Posterior vena cava (tissue), 2 donors: ENCODE data around the gene EFNB2. TPM values are rescaled to one million over a fixed set of nuclear protein-coding genes. Genes with fewer than 3 reads are reported as not detected.

Experiments used
- DNase-seq: peaks from one replicate; pipeline ENCODE4 v3.0.0-alpha.2; 2020; ENCODE audit warnings: low spot score
- intact Hi-C, 2 donors: fragments of 100-400 bp; cut with DNase I; formaldehyde crosslinking; loops; one replicate each; pipeline versions ENCODE4 v1.14.1 to v1.14.2; 2022 to 2023
- long read RNA-seq, 2 donors: library from polyadenylated mRNA; unstranded; transcript quantifications; one replicate each; pipeline ENCODE4 v2.0.0, GENCODE V29; 2020 to 2021
- total RNA-seq, 2 donors: library from RNA; stranded (reverse); fragmentation: NEBNext Ultra II Directional; extraction: Animal tissue kit (Norgen Biotek cat#: 25700); gene quantifications; one replicate each; pipeline ENCODE4 v1.2.1, GENCODE V29; 2021
- donor health status: DM: yes; HTN: yes; CAD: no.
- donor health status: DM: yes; HTN: yes; CAD: no.

Gene EFNB2
- 10 to 100 TPM; 15.5 to 18.2 TPM for total RNA-seq
- long read RNA-seq, donor 1, full-length matches to known transcripts: 12 of 22 reads
- long read RNA-seq, donor 1, partial matches to known transcripts: 0 of 22 reads
- long read RNA-seq, donor 1, other reads (novel, unspliced or antisense): 10 of 22 reads
- long read RNA-seq, donor 2, full-length matches to known transcripts: 1 of 9 reads
- long read RNA-seq, donor 2, partial matches to known transcripts: 4 of 9 reads
- long read RNA-seq, donor 2, other reads (novel, unspliced or antisense): 4 of 9 reads

DNA sequence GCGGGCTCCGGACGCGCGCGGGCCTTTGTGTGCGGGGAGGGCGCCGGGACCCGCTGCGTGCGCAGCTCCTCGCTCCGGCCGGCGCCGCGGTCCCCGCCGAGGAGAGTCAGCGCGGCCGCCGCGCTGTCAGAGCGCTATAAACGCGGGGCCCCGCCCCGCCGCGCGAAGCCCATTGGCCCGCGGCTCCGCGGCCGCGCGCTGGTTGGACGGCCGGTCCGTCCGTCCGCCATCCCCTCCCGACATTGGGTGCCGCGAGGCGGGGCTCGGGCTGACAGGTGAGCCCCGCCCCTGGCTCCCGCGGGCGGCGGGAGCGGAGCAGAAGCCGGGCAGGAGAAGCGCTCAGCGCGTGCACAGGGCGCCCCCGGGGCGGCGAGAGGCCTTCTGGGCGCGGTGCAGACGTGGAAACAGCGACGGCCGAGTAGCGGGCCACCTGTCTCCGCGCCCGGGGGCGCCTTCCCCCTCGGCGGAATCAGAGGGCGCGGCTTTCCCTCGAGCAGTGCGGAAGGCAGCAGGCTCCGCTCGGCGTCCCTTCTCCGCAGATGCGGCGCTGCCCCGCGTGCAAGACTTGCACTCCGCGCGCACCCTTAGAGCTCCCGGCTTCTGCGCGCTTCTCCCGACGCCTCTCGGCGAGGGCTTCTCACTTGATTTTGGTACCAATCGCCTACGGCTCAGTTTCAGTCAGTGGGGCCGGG is at the start of gene EFNB2:
EFNB2 (minus strand) TSS at position 111 of the 692 bp plus-strand sequence. CDS start 698 bp downstream, outside the sequence.
- DNase-seq: peak; percentile 95
- intact Hi-C loops: no loop called here

DNA sequence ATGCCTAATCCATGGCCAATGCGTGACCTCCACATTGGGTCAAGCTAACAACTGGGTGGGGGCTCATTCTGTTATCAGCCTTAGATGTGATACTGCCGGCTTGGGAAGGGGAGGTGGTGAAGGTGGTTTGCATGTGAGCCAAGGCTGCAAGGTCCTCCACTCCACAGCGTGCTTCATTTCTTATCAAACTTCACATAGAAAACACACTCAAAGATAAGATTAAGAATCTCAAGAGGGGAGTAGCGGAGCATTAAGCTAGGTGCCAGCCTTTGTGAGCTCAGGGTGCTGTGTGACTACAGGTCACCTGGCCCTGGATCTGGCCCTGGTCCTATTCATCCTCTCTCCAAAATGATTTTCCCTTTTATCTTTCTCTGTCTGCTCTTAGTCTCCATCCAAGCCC is 45.8 kb upstream of the EFNB2 start:
- intact Hi-C loops: no loop called here
- DNase-seq: no peak

DNA sequence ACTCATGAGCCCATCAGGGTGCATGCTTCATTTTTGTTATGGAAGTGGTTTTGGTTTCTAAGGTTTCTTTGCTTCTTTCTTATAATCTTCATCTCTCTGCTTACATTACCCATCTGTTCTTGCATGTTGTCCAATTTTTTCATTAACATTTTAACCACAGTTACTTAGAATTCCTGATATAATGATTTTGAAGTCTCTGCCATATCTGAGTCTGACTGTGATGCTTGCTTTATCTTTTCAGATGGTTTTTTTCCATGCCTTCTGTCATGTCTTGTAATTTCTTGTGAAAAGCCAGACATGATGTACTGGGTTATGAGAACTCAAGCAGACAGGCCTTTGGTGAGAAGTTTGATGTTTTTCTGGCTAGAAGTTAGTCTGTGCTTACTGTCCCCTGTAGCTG is 40.4 kb upstream of the EFNB2 start:
- DNase-seq: no peak
- intact Hi-C loops: no loop called here

DNA sequence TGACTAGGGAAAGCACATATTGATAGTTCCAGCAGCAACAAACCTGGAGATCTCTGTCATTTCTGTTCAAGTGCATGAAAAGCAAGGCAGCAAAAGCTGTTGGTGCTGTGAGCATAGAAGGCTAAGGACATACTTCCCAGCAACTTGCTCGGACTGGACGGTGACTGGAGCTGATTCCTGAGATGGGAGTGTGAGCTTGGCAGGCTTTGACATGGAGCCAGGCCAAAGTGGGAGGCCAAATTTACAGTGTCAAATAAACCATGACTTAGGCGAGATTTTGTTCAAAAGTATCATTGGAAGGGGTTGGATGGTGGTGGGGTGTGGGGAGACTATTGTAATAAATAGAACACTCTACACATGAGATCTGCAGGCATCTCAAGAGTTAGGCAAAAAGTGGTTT is 38.4 kb upstream of the EFNB2 start:
- intact Hi-C loops: no loop called here
- DNase-seq: peak; percentile 85

DNA sequence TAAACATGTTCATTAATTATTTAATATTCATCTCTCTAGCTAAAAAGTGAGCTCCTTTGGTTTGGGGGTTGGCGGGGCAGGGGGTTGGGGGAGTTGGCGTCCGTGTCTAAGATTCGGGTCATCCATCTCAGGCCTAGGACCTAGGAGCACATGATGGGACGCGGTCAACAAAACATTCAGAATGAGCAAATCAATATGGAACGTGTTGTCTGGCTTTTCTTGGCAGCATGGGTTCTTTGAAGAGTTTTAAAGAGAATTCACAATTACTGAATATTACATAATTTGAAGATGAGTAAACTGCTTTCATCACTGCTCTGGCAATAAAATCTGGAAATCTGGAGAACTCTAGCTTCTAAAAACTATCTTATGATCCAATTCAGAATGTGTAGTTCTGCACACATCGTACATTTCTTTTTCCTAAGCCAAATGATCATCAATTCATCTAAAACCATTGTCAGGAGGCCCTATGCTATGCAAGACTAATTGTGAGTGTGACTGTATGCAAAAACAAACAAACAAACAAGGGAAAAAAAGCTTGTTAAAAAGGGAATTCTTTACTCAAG is 37.9 kb upstream of the EFNB2 start:
- no peak for DNase-seq
- intact Hi-C loops: no loop called here

- DNase-seq: peak; percentile 92
- intact Hi-C loops: no loop called here
Measured at GRCh38 chr13:106570299-106570852, 34.9 kb upstream of the EFNB2 start.

DNA sequence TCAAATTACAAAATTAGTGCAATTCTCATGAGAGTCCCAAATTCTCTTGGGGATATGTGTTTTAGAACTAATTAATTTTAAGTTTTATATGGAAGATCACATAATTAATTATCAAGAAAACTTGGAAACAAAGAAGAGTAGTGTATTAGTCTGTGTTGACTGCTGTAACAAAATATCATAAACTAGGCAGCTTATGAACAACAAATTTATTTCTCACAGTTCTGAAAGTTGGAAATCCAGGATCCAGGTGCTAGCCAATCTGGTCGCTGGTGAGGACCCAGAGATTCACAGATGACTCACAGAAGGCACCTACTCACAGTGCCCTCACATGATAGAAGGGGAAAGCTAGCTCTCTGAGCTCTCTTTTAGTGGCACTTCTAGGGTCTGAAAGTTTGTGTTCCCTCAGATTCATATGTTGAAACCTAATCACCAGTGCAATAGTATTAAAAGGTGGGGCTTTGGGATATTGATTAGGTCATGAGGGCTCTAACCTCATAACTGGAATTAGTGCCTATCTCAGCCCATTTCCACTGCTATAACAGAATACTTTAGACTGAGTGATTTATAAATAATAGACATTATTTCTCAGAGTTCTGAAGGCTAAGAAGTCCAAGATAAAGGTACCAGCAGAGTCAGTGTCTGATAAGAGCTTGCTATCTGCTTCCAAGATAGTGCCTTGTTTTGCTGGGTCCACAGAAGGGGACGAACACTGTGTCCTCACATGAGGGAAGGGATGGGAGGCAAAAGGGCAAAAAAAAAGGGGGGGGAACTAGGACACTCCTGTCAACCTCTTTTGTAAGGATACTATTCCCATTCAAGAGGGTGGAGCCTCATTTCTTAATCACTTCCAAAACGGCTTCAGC is 34.0 kb upstream of the EFNB2 start:
- no peak for DNase-seq
- intact Hi-C loops: no loop called here

GRCh38 chr13:106568299-106569003 is 33.0 kb upstream of the EFNB2 start:
- no peak for DNase-seq
- intact Hi-C loops: no loop called here

DNA sequence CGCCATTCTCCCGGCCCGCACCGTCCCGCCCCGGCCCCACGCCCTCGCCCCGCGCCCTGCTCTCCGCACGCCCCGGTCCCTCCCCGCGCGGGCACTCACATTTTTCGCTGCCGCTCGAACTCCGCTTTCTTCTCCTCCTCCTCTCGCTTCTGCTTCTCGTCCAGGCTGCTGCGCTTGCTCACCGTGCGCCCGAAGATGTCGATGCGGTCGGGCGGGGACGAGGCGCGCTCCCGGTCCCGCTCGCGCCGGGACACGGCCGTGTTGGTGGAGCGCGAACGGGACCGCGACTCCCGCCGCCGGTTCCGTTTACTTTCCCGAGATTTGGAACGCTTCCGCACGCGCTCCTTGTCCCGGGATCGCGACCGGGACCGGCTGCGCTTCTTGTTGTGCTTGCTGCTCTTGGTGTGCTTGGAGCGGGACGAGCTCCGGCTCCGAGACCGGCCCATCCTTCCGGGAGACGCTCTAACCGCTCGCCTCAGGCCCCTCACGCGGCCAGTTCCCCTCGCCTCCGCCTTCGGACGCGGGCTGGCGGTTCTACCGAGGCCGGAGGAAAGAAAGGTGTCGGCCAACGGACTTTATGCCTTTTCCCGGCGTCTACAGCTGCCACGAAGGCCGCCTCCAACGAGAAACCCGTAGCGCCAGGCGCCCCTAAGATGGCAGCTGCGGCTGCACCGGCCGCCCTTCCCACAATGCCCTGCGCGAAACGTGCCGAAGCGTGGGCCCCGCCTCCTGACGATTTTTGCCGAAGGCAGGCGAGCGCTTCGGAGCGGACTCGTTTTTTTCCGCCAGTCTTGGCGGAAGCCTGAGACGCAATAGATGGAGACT is 32.2 kb upstream of the EFNB2 start, which contains the start of gene ARGLU1:
ARGLU1 (minus strand) TSS at position 664 of the 825 bp plus-strand sequence; CDS start at position 446, 218 bp downstream.
- DNase-seq: peak; percentile 99
- intact Hi-C loops: no loop called here

GRCh38 chr13:106566641-106567473 is 31.4 kb upstream of the EFNB2 start:
- intact Hi-C loops: no loop called here
- peak; percentile 87 for DNase-seq

DNA sequence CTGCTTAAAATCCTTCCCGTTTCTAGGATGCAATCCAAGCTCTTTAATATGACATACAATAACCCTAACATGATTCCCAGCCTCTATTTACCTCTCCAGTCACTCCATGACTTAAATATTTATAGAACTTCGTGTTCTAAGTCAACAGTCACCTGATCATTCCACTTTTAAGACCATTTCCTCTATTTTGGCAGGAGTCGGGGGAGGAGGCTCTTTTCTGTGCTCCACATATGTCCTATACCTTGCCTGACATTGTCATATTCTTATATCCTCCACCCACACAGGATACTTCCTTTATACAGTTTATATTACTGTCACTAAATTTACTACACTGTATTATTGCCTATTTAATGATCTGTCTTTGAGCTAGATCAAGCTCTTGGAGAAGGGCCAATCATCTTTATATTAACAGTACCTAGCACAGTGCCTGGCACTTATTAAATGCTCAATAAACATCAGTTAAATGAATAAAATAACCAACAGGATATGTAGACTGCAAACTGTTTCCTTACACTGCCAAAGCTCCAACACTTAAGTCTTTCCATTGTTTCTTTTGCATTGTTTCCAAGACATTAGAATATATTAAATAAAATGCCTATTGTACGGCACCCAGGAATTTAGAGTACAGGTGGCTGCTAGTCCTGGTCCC is 29.8 kb upstream of the EFNB2 start:
- intact Hi-C loops: no loop called here
- DNase-seq: no peak

DNA sequence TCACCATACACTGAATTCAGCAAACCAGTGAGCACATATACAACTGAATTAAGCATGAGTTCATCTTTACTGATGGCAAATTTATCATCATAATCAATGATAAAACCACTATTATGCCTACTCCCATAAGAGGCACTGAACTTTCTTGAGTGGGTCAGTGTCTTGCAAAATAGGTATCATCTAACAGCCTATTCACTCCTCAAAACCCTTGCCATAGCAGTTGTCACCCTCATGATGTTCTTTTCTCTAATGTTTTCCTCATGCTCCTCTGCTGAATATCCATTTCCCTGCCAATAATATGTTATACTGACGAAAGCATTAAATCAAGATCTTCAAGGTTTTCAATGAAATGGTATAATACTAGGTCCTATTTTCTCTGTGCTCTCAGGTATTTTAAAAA is 26.8 kb upstream of the EFNB2 start:
- intact Hi-C loops: no loop called here
- no peak for DNase-seq

GRCh38 chr13:106561551-106562170 is 26.2 kb upstream of the EFNB2 start:
- intact Hi-C loops: no loop called here
- DNase-seq: peak; percentile 67

DNA sequence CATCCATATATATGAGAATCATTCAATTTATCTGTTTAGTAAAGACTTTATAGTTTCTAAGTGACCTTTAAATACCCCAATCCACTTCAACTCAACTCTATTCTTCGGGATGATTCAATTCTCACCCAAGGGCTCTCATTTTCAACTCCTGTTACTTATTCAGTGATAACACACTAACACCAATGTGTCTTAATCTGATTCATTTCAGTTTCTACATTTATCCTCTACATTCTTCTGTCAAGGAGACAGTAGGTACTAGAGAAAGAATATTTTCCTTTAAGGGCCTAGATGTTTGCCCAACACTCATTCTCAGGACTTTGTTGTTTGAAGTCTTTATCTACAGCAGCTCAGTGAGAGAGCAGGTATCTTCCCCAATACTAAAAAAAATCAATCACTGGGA is 25.4 kb upstream of the EFNB2 start:
- no peak for DNase-seq
- intact Hi-C loops: no loop called here

- no peak for DNase-seq
- intact Hi-C loops: no loop called here
Measured at GRCh38 chr13:106558527-106558926, 23.1 kb upstream of the EFNB2 start.

DNA sequence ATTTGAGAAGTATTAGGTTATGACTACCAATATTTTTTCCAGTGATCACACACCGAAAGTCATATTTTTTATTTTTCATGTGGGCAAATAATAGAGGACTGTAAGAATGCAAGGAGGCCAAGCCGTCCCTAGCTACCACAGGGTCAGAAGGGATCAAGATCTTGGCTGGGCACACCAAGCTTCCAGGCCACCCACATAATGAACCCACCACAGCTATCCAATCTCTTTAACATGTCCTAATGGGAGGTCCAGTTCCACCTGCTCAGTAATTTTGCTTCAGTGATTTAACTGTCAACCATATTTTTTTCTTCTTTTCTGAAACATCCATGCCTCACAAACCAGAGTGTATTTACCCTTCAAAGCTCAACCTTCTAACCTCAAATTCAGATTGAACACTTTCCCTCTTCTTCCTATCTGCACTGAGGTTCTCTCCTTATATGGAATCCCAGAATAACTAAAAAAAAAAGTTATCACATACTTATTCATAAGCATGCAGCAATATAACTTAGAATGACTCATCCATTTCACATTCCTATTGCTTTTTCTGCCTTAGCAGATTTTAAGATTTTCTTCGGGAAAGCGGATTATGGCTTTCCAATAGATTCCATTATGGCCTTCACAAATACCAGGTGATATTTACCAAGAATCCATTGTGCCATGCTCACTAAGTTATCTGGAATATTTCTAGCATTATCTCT is 20.3 kb upstream of the EFNB2 start:
- DNase-seq: no peak
- intact Hi-C loops: no loop called here
